ACHN (cell line): ENCODE results near the gene MVB12A.

ENCODE experiments used
- DNase-seq: peaks from one replicate; pipeline ENCODE4 v3.0.0-alpha.2; 2015
- in situ Hi-C: cut with HindIII; loops from 2 replicates; pipeline ENCODE4 v1.10.0; 2017; ENCODE audit warnings: low sequenced_read_pairs, low pct_ligation_motif_present, low pct_unique_long_range_greater_than_20kb

Gene MVB12A

DNA sequence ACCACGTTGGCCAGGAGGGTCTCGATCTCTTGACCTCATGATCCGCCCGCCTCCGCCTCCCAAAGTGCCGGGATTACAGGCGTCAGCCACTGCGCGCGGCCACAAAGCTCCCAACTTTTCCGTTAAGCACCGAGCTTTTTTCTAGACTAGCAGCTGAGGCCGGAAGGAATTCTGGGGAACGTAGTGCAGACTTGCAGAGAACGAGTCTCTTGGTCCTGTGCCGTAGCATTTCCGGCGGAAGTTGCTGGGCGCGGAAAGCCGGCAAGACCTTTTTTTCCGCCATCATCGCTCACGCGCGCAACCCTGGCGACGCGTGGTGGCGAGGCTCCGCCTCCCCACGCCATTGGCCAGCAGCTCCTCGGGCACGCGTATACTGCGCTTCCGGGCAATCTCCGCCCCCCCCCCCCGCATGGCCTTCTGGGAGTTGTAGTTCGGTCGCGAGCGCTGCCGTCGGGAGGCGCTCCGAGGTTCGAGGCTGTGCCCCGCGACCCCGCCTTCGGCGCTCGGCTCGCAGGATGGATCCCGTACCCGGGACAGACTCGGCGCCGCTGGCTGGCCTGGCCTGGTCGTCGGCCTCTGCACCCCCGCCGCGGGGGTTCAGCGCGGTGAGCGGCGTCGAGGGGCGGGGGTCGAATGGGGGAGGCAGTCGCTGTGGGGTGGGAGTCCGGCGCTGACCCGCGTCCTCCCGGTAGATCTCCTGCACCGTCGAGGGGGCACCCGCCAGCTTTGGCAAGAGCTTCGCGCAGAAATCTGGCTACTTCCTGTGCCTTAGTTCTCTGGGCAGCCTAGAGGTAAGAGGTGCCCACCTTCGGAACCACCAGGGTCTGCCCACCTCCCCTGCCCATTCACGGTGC is at the start of gene MVB12A:
Gene MVB12A, plus strand, starts transcription at position 427 of the 854 bp plus-strand sequence. Its CDS starts 89 bp downstream, at position 516.
- in situ Hi-C loops: no loop called here
- peak; percentile 98 for DNase-seq

DNA sequence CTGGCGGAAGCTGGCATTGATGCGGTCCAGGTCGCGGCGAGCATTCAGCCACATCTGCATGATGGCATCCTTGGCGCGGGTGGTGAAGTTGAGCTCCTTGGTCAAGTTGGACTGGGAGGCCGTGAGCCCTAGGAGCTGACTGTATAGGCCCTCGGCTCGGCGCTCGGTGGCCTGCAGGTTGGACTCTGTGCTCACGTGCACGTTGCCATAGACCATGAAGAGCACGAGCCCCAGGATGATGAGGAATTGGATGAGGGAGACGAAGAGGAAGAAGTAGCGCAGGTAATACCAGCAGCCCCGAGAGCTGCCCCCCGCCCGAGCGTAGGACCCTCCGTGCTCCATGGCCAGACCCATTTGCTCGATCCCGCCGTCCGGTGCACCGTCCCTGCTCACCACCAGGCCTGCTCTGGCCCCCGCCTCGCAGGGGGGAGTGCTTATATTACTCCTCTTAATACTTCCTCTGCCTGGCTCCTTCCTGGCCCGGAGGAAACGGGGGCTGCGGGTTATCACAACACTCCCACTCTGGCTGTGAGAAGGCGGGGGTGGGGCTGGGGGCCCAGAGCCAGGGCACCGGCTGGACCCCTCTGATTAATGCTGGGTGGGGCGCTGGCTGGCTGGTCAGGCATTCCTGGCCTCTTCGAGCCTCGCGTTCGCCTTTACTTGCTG is 42.8 kb upstream of the MVB12A start, which contains the start of gene PLVAP:
Gene PLVAP, minus strand, starts transcription at position 408 of the 666 bp plus-strand sequence. Its CDS starts 54 bp downstream, at position 354.
- DNase-seq: no peak
- in situ Hi-C loops: no loop called here

DNA sequence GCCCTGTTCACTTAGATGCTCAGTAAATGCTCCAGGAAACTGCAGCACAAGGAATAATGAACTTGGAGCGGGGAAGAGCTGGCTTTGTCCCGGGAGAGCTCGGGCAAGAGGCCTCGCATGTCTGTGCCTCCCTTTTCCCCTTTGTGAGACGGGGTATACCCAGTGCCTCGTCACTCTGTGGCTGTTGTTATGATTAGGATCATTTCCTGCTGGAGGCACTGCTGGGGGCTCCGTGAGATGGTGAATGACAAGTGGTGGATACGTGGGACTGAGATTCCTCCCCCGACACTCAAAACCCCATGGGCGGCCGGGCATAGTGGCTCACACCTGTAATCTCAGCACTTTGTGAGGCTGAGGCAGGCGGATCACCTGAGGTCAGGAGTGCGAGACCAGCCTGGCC is 41.6 kb upstream of the MVB12A start:
- in situ Hi-C loops: no loop called here
- DNase-seq: no peak

- no peak for DNase-seq
These were observed 40.6 kb upstream of the MVB12A start for GRCh38 chr19:17379221-17379631.

GRCh38 chr19:17380426-17381138 is 39.3 kb upstream of the MVB12A start:
- DNase-seq: no peak

More at GRCh38 chr19:17379221-17379631, 40.6 kb upstream of the MVB12A start:
- in situ Hi-C loops: no loop called here

DNA sequence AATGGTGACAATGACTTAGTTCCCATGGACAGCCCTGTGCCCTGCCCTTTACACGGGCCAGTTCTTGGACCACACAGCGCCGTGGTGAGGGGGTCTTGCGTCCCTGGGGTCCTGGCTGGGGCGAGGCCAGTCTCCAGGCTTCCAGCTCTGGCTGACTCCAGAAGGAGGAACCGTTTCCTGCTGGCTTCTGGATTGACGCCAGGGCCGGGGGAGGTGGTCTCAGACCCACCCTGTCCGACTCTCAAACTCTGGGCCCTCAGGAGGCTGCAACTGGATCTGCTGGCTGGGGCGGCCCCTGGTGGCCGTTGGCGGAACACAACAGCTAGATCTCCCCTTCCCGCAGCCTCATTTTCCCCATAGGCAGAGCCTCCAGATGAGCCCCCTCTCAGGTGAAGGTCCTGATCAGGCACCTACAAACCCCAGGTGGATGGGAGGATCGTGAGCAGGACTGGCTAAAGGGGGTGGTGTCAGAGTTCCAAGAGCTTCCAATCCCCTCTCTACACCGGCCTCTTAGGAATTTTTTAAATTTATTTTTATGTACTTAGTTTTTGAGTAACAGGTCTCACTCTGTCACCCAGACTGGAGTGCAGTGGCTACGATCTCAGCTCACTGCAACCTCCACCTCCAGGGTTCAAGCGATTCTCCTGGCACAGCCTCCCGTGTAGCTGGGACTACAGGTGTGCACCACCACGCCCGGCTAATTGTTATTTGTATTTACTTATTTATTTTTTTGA is 33.8 kb upstream of the MVB12A start:
- in situ Hi-C loops: no loop called here
- DNase-seq: peak; percentile 41

More at GRCh38 chr19:17380426-17381138, 39.3 kb upstream of the MVB12A start:
- in situ Hi-C loops: no loop called here

DNA sequence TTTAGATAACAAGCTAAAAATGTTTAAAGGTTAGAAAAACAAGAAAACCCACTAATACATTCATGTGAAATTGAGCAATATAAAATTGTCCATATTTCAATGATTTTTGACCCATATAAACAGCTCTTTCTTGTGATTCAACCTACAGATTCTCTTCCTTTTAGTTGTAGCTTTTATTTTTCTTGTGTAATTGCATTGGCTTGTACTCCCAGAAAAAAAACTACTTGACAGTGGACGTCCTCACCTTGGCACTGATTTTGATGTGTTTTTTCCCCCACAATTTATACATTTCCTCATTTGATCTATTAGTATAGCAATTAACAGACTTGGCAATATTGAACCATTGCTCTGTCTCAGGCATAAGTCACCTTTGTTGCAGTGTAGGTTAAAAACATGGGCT is 30.6 kb upstream of the MVB12A start:
- no peak for DNase-seq
- in situ Hi-C loops: no loop called here

DNA sequence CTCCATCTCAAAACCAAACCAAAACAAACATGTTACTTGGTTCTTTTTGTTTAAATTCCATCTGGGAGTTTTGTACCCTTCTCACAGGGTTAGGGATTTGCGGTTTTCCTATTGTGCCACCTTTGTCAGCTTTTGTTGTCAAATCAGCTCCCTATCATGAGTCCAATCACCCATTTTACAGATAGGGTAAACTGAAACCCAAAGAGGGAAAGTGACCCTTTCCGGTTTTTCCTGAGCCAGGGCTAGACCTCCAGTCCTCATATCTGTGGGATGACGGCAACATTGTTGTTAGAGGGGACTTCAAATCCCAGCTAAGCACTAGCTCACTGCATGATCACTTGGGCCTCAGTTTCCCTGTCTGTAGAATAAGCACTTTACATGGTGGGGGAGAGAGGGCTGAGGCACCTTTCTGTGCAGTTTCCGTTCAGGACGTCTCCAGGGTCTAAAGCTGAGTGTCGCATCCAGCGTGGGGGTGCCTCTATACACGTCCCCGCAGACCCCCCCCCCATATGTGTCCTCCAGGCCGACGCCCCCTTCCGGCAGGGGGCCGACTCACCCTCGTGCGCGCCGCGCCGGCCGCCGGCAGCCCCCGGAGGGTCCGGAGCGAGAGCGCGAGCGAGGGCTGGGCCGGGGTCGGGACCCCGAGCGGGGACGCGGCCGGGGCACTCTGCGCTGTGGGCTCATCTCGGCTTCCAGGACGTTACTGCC is 29.7 kb upstream of the MVB12A start:
- in situ Hi-C loops: no loop called here
- DNase-seq: no peak

GRCh38 chr19:17390665-17391370 is 29.0 kb upstream of the MVB12A start:
- DNase-seq: peak; percentile 88
- in situ Hi-C loops: no loop called here

GRCh38 chr19:17391371-17392151 is 28.3 kb upstream of the MVB12A start:
- DNase-seq: no peak
- in situ Hi-C loops: no loop called here

DNA sequence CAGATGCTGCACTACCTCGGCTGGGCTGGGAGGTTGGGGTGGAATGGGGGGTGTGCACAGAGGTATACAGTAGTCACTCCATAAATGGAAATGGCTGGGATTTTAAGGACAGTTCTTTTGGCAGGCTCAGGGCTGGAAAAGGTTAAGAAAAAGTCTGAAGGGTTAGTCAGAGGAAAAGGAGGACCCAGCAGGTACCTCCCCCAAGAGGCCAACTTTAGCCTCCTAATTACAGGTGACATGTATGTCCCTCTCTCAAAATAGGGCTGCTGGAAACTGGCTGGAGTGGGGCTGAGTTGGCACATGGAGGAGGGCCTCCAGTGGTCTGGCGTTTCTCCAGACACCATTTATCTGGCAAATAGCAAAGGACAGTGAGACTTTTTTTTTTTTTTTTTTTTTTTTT is 26.8 kb upstream of the MVB12A start:
- in situ Hi-C loops: no loop called here
- no peak for DNase-seq

DNA sequence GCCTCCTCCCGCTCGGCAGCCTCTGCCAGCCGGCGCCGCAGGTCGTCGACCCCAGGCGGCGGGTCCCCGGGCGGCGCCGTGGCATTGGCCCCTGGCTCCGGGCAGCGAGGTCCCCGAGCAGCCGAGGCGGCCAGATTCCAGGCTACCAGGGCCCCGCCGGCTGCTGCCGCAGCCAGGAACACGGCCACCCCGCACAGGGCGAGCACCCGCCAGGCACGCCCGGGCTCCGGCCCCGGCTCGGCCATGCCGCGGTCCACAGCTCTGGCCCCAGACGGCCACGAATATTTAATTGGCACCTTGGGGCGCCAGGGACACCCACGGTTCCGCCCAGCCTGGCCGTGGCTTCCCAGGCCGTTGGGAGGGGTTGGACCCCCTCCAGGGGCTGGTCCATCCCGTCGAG is 25.9 kb upstream of the MVB12A start, which contains the start of gene CCDC194:
Gene CCDC194, minus strand, starts transcription at position 283 of the 400 bp plus-strand sequence. Its CDS starts 38 bp downstream, at position 245.
- in situ Hi-C loops: no loop called here
- no peak for DNase-seq

DNA sequence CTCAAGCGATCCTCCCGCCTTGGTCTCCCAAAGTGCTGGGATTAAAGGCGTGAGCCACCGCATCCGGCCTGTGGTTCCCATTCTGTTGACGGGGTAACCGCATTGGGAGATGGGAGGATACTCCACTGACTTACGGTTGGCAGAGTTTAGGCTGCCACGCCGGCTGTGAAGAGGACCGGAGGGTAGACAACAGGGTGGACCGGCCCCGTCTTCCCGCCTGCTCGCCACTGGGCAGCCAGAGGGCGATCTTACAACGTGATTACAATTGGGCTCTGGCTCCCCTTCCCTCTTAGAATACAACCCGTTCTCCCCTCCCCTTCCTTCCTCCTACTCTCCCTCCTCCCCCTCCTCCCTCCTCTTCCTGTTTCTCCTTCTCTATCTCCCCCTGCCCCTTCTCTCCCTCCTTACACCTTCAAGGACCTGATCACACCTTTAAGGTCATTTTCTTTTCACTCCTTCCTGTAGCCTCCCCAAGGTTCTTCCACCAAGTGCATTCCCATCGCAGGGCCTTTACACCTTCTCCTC is 24.9 kb upstream of the MVB12A start:
- DNase-seq: peak; percentile 58
- in situ Hi-C loops: no loop called here

- no peak for DNase-seq
- in situ Hi-C loops: no loop called here
These were observed 20.8 kb upstream of the MVB12A start for GRCh38 chr19:17398902-17399527.

GRCh38 chr19:17401628-17402027 is 18.2 kb upstream of the MVB12A start:
- in situ Hi-C loops: no loop called here
- DNase-seq: no peak
